GM18520 (cell line): Measurements from ENCODE around the gene PDE4DIP.
"Not testable (repeated sequence)": the region's sequence is repeated elsewhere in the genome, so short reads cannot be mapped to it uniquely, and the experiment has no call there.

Experiments used
- ATAC-seq: cut with Tn5 transposase; IDR thresholded peaks from one replicate; pipeline ENCODE4 v1.9.1; 2021; ENCODE audit not compliant: unreplicated experiment

PDE4DIP gene

DNA sequence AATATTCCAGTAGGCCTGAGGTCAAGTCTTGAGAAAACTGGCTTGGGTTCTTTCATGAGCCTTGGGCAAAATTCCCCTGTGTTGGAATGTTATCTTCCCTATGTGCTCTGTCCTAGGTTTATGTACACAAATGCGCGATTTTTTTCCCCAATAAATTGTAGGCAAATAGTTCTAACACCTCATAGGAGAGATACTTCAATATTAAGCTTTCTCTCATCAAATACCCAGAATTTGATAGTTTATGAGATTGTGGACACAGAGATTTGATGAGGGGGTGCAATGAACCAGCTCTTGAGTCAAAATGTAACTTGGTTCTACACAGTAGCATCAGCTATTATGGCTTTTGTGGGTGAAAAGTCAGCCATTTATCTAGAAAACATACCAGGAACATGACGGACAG is 220.4 kb downstream of the PDE4DIP start:
- not testable (repeated sequence) for ATAC-seq

GRCh38 chr1:149075505-149076127 is 231.4 kb downstream of the PDE4DIP start:
- ATAC-seq: not testable (repeated sequence)
